ENCODE measurements around the gene IGFBP1. TPM values are rescaled to one million over a fixed set of nuclear protein-coding genes. Genes with fewer than 3 reads are reported as not detected.

Gene IGFBP1
- polyA plus RNA-seq, 1 of the 3 experiments (the other 2 are of a cell fraction) = not detected

DNA sequence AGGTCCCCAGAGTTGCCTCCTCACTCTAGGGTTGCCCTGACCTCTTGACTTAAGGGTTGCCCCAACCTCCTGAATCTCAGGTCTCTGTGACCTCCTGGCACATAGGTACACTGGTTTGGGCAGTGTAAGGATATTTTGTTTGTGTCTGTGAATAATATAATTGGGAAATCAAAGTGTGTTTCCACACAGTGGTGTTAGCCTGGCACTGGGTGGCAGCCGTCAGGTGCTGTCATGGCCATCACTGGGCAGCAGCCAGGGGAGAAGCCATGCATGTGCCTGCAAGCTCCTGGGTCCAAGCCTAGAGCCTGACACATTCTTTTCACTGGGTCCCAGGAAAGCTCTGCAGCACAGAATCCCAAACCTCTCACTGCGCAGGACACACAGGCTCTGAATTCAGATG is 11.8 kb upstream of the IGFBP1 start:
- H3F3A ChIP-seq (replicated peaks; ENCODE audit: insufficient read depth) = peaks cover 9% of the 10 kb centered on the region
- no peak overlapping the region for H3K27ac ChIP-seq (ENCODE audit: low read depth in 2 of 2, low read length in 1 of 2)
- H3K9me2 ChIP-seq = no peaks in the 10 kb centered on the region
- no peaks in the 10 kb centered on the region for H3K27me3 ChIP-seq (ENCODE audit: insufficient read depth)
- H3K4me2 ChIP-seq = no peak overlapping the region
- H3K79me2 ChIP-seq (ENCODE audit: insufficient read depth) = no peaks in the 10 kb centered on the region
- no peak overlapping the region for H3K4me3 ChIP-seq (ENCODE audit: low read depth in 2 of 2, low read length in 1 of 2)
- no peak for DNase-seq
- CTCF ChIA-PET = interaction anchor here (1.6 kb wide), 1 partner anchor 14 kb away, joined by 5 read pairs; no protein-coding TSS in a partner anchor
- no peak overlapping the region for H3K9ac ChIP-seq
- no peaks in the 10 kb centered on the region for H3K9me3 ChIP-seq
- WGBS (ENCODE audit: low lambda C conversion rate) = 97% methylated on average over 2 of the region's 2 CpGs
- POLR2A ChIA-PET = no interaction called here
- no peaks in the 10 kb centered on the region for H4K20me1 ChIP-seq (ENCODE audit: insufficient read depth)
- TF ChIP-seq, protein P1, sequence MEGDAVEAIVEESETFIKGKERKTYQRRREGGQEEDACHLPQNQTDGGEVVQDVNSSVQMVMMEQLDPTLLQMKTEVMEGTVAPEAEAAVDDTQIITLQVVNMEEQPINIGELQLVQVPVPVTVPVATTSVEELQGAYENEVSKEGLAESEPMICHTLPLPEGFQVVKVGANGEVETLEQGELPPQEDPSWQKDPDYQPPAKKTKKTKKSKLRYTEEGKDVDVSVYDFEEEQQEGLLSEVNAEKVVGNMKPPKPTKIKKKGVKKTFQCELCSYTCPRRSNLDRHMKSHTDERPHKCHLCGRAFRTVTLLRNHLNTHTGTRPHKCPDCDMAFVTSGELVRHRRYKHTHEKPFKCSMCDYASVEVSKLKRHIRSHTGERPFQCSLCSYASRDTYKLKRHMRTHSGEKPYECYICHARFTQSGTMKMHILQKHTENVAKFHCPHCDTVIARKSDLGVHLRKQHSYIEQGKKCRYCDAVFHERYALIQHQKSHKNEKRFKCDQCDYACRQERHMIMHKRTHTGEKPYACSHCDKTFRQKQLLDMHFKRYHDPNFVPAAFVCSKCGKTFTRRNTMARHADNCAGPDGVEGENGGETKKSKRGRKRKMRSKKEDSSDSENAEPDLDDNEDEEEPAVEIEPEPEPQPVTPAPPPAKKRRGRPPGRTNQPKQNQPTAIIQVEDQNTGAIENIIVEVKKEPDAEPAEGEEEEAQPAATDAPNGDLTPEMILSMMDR (IDR thresholded peaks at IDR 0.05) = no peak
- no peak for TF ChIP-seq EP300 (IDR thresholded peaks at IDR 0.05; ENCODE audit: borderline replicate concordance in 1 of 2, low read depth in 1 of 2, low read length in 1 of 2)
- TF ChIP-seq SMC3 (IDR thresholded peaks at IDR 0.05; ENCODE audit: low read depth, low read length) = no peak
- no peak for TF ChIP-seq NFIC (IDR thresholded peaks at IDR 0.05; ENCODE audit: borderline replicate concordance)
- TF ChIP-seq RAD21 (IDR thresholded peaks at IDR 0.05; ENCODE audit: low read length) = no peak
- no peak for TF ChIP-seq FOSL2 (IDR thresholded peaks at IDR 0.05; ENCODE audit: borderline replicate concordance, low read depth)
- TF ChIP-seq RXRA (IDR thresholded peaks at IDR 0.05; ENCODE audit: borderline replicate concordance, low read depth) = no peak
- no peak for TF ChIP-seq RCOR1 (IDR thresholded peaks at IDR 0.05; ENCODE audit: low read length)
- no peak for TF ChIP-seq FOXJ3 (CRISPR knock-in tag; IDR thresholded peaks at IDR 0.05)
- TF ChIP-seq, protein P2, sequence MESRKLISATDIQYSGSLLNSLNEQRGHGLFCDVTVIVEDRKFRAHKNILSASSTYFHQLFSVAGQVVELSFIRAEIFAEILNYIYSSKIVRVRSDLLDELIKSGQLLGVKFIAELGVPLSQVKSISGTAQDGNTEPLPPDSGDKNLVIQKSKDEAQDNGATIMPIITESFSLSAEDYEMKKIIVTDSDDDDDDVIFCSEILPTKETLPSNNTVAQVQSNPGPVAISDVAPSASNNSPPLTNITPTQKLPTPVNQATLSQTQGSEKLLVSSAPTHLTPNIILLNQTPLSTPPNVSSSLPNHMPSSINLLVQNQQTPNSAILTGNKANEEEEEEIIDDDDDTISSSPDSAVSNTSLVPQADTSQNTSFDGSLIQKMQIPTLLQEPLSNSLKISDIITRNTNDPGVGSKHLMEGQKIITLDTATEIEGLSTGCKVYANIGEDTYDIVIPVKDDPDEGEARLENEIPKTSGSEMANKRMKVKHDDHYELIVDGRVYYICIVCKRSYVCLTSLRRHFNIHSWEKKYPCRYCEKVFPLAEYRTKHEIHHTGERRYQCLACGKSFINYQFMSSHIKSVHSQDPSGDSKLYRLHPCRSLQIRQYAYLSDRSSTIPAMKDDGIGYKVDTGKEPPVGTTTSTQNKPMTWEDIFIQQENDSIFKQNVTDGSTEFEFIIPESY (IDR thresholded peaks at IDR 0.05; ENCODE audit: borderline replicate concordance, low read depth) = no peak
- TF ChIP-seq, protein P3, sequence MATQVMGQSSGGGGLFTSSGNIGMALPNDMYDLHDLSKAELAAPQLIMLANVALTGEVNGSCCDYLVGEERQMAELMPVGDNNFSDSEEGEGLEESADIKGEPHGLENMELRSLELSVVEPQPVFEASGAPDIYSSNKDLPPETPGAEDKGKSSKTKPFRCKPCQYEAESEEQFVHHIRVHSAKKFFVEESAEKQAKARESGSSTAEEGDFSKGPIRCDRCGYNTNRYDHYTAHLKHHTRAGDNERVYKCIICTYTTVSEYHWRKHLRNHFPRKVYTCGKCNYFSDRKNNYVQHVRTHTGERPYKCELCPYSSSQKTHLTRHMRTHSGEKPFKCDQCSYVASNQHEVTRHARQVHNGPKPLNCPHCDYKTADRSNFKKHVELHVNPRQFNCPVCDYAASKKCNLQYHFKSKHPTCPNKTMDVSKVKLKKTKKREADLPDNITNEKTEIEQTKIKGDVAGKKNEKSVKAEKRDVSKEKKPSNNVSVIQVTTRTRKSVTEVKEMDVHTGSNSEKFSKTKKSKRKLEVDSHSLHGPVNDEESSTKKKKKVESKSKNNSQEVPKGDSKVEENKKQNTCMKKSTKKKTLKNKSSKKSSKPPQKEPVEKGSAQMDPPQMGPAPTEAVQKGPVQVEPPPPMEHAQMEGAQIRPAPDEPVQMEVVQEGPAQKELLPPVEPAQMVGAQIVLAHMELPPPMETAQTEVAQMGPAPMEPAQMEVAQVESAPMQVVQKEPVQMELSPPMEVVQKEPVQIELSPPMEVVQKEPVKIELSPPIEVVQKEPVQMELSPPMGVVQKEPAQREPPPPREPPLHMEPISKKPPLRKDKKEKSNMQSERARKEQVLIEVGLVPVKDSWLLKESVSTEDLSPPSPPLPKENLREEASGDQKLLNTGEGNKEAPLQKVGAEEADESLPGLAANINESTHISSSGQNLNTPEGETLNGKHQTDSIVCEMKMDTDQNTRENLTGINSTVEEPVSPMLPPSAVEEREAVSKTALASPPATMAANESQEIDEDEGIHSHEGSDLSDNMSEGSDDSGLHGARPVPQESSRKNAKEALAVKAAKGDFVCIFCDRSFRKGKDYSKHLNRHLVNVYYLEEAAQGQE (IDR thresholded peaks at IDR 0.05; ENCODE audit: low read depth, low read length) = no peak
- no peak for TF ChIP-seq MEF2A (IDR thresholded peaks at IDR 0.05; ENCODE audit: borderline replicate concordance, low read depth)
- TF ChIP-seq, protein P4, sequence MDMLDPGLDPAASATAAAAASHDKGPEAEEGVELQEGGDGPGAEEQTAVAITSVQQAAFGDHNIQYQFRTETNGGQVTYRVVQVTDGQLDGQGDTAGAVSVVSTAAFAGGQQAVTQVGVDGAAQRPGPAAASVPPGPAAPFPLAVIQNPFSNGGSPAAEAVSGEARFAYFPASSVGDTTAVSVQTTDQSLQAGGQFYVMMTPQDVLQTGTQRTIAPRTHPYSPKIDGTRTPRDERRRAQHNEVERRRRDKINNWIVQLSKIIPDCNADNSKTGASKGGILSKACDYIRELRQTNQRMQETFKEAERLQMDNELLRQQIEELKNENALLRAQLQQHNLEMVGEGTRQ (IDR thresholded peaks at IDR 0.05; ENCODE audit: borderline replicate concordance, low read depth, low read length) = no peak
- TF ChIP-seq CHD2 (IDR thresholded peaks at IDR 0.05; ENCODE audit: low read length, partially characterized antibody) = no peak
- TF ChIP-seq, protein P5, sequence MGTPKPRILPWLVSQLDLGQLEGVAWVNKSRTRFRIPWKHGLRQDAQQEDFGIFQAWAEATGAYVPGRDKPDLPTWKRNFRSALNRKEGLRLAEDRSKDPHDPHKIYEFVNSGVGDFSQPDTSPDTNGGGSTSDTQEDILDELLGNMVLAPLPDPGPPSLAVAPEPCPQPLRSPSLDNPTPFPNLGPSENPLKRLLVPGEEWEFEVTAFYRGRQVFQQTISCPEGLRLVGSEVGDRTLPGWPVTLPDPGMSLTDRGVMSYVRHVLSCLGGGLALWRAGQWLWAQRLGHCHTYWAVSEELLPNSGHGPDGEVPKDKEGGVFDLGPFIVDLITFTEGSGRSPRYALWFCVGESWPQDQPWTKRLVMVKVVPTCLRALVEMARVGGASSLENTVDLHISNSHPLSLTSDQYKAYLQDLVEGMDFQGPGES (IDR thresholded peaks at IDR 0.05; ENCODE audit: low read depth, low read length) = no peak
- TF ChIP-seq TEAD4 (IDR thresholded peaks at IDR 0.05; ENCODE audit: borderline replicate concordance, insufficient read depth) = no peak
- no peak for TF ChIP-seq GABPA (IDR thresholded peaks at IDR 0.05; ENCODE audit: low read depth)
- no peak for TF ChIP-seq YY1 (IDR thresholded peaks at IDR 0.05; ENCODE audit: low read depth)
- TF ChIP-seq SIN3A (IDR thresholded peaks at IDR 0.05; ENCODE audit: borderline replicate concordance, low read depth, low read length) = no peak
- no peak for TF ChIP-seq FOXM1 (IDR thresholded peaks at IDR 0.05; ENCODE audit: low read depth)
- no peaks in the 10 kb centered on the region for H3K36me3 ChIP-seq (replicated peaks in 1 of 2; ENCODE audit: control insufficient read depth in 1 of 2, insufficient read depth in 2 of 2, low read length in 1 of 2)
- no peak overlapping the region for H2AFZ ChIP-seq (ENCODE audit: low read depth)
- peaks cover 0 to 5% of the 10 kb centered on the region in 2 experiments; a peak in 3 of 4 replicates for H3K4me1 ChIP-seq (ENCODE audit: control insufficient read depth in 1 of 2, insufficient read depth in 2 of 2, low read depth in 1 of 2, low read length in 1 of 2)
